ENCODE data around the gene CASZ1. TPM values are rescaled to one million over a fixed set of nuclear protein-coding genes. Genes with fewer than 3 reads are reported as not detected.

The CASZ1 gene
- total and polyA plus RNA-seq, 2 donors from 2014 or later: 10.1 to 33.0 TPM

GRCh38 chr1:10691075-10691739, 105.2 kb downstream of the CASZ1 start:
- Histone ChIP-seq H3K36me3 (ENCODE audit: control insufficient read depth in 2 of 3, insufficient read depth in 3 of 3, low read length in 3 of 3) (no peaks in the 10 kb centered on the region), H3K9ac (ENCODE audit: low read length in 3 of 3) (peak overlapping the region in 2 of 3 donors; percentile 39 to 56), H3K4me3 (ENCODE audit: low read length in 3 of 3) (no peak overlapping the region), H3K4me1 (ENCODE audit: control insufficient read depth in 2 of 3, insufficient read depth in 2 of 3, low read depth in 1 of 3, low read length in 3 of 3) (peaks cover 0 to 68% (median 17%) of the 10 kb centered on the region in 3 donors), H3K27me3 (ENCODE audit: control insufficient read depth, insufficient read depth, low read length) (no peaks in the 10 kb centered on the region), H3K27ac (ENCODE audit: low read depth in 2 of 2, low read length in 2 of 2) (peak overlapping the region; percentile 72 to 88), H3K9me3 (ENCODE audit: control insufficient read depth in 2 of 3, insufficient read depth in 1 of 3, low read length in 3 of 3) (no peaks in the 10 kb centered on the region)
- FAIRE-seq (no peak), DNase-seq (no peak)
- TF ChIP-seq CTCF (IDR thresholded peaks at IDR 0.05; ENCODE audit: borderline replicate concordance, extremely low read depth, insufficient read depth): no peak
- intact Hi-C loops (cut with DNase I): no loop called here

GRCh38 chr1:10690484-10690883, 106.0 kb downstream of the CASZ1 start:
- H3K27ac ChIP-seq (ENCODE audit: low read depth in 2 of 2, low read length in 2 of 2): peak overlapping the region; percentile 60 to 74
- intact Hi-C loops (cut with DNase I): no loop called here
- H3K4me1 ChIP-seq (ENCODE audit: control insufficient read depth in 2 of 3, insufficient read depth in 2 of 3, low read depth in 1 of 3, low read length in 3 of 3): peaks cover 0 to 67% (median 19%) of the 10 kb centered on the region in 3 donors
- no peak overlapping the region for H3K4me3 ChIP-seq (ENCODE audit: low read length in 3 of 3)
- H3K36me3 ChIP-seq (ENCODE audit: control insufficient read depth in 2 of 3, insufficient read depth in 3 of 3, low read length in 3 of 3): no peaks in the 10 kb centered on the region
- peak overlapping the region in 1 of 3 donors; percentile 40 for H3K9ac ChIP-seq (ENCODE audit: low read length in 3 of 3)
- no peaks in the 10 kb centered on the region for H3K27me3 ChIP-seq (ENCODE audit: control insufficient read depth, insufficient read depth, low read length)
- H3K9me3 ChIP-seq (ENCODE audit: control insufficient read depth in 2 of 3, insufficient read depth in 1 of 3, low read length in 3 of 3): no peaks in the 10 kb centered on the region
- no peak for TF ChIP-seq CTCF (IDR thresholded peaks at IDR 0.05; ENCODE audit: borderline replicate concordance, extremely low read depth, insufficient read depth)
- FAIRE-seq (no peak), DNase-seq (no peak)

- no peak for DNase-seq
- FAIRE-seq: no peak
- Histone ChIP-seq H3K9me3 (ENCODE audit: control insufficient read depth in 2 of 3, insufficient read depth in 1 of 3, low read length in 3 of 3) (no peaks in the 10 kb centered on the region), H3K4me3 (ENCODE audit: low read length in 3 of 3) (no peak overlapping the region), H3K36me3 (ENCODE audit: control insufficient read depth in 2 of 3, insufficient read depth in 3 of 3, low read length in 3 of 3) (no peaks in the 10 kb centered on the region), H3K4me1 (ENCODE audit: control insufficient read depth in 2 of 3, insufficient read depth in 2 of 3, low read depth in 1 of 3, low read length in 3 of 3) (peaks cover 0 to 77% (median 34%) of the 10 kb centered on the region in 3 donors), H3K27me3 (ENCODE audit: control insufficient read depth, insufficient read depth, low read length) (no peaks in the 10 kb centered on the region), H3K27ac (ENCODE audit: low read depth in 2 of 2, low read length in 2 of 2) (peak overlapping the region; percentile 74 to 91), H3K9ac (ENCODE audit: low read length in 3 of 3) (peak overlapping the region in 1 of 3 donors; percentile 63)
- no peak for TF ChIP-seq CTCF (IDR thresholded peaks at IDR 0.05; ENCODE audit: borderline replicate concordance, extremely low read depth, insufficient read depth)
- intact Hi-C loops (cut with DNase I): no loop called here
These were observed 108.0 kb downstream of the CASZ1 start for GRCh38 chr1:10688409-10688786.
